Stimulated activated naive CD8-positive, alpha-beta T cell treated with anti-CD3 and anti-CD28 coated beads, Interleukin-15, Interleukin-2, amounts not matched to agents 100 ng/mL and 50 ng/mL, for 24 hours (primary cell): Measurements from ENCODE around the gene ZNF609.

Experiments
- H3K27ac Mint-ChIP-seq: one replicate; pipeline ENCODE4 v1.8.0; 2021; ENCODE audit warnings: mild to moderate bottlenecking, mixed read lengths
- H3K27me3 Mint-ChIP-seq: one replicate; pipeline ENCODE4 v1.8.0; 2021; ENCODE audit warnings: mixed read lengths
- H3K36me3 Mint-ChIP-seq: one replicate; pipeline ENCODE4 v1.8.0; 2021; ENCODE audit warnings: low read depth, mixed read lengths
- H3K4me1 Mint-ChIP-seq: one replicate; pipeline ENCODE4 v1.8.0; 2021; ENCODE audit warnings: low read depth, mixed read lengths
- H3K4me3 Mint-ChIP-seq: one replicate; pipeline ENCODE4 v1.8.0; 2021; ENCODE audit warnings: mild to moderate bottlenecking, mixed read lengths
- H3K9me3 Mint-ChIP-seq: one replicate; pipeline ENCODE4 v1.8.0; 2021; ENCODE audit warnings: mixed read lengths

The ZNF609 gene

GRCh38 chr15:64678126-64678819 is 217.9 kb downstream of the ZNF609 start:
- H3K27me3 Mint-ChIP-seq: no peaks in the 10 kb centered on the region
- peaks cover 3% of the 10 kb centered on the region for H3K4me1 Mint-ChIP-seq
- peak overlapping the region; percentile 27 for H3K27ac Mint-ChIP-seq
- H3K9me3 Mint-ChIP-seq: no peaks in the 10 kb centered on the region
- H3K36me3 Mint-ChIP-seq: peaks cover 54% of the 10 kb centered on the region
- no peak overlapping the region for H3K4me3 Mint-ChIP-seq

GRCh38 chr15:64680097-64680496 is 219.7 kb downstream of the ZNF609 start:
- H3K4me3 Mint-ChIP-seq: no peak overlapping the region
- H3K36me3 Mint-ChIP-seq: peaks cover 43% of the 10 kb centered on the region
- peak overlapping the region; percentile 36 for H3K27ac Mint-ChIP-seq
- no peaks in the 10 kb centered on the region for H3K27me3 Mint-ChIP-seq
- H3K9me3 Mint-ChIP-seq: no peaks in the 10 kb centered on the region
- no peaks in the 10 kb centered on the region for H3K4me1 Mint-ChIP-seq

- no peaks in the 10 kb centered on the region for H3K4me1 Mint-ChIP-seq
- peak overlapping the region; percentile 20 for H3K27ac Mint-ChIP-seq
- H3K4me3 Mint-ChIP-seq: no peak overlapping the region
- H3K36me3 Mint-ChIP-seq: peaks cover 37% of the 10 kb centered on the region
- H3K9me3 Mint-ChIP-seq: no peaks in the 10 kb centered on the region
- H3K27me3 Mint-ChIP-seq: no peaks in the 10 kb centered on the region
Observed at GRCh38 chr15:64681424-64682024, 221.1 kb downstream of the ZNF609 start.

DNA sequence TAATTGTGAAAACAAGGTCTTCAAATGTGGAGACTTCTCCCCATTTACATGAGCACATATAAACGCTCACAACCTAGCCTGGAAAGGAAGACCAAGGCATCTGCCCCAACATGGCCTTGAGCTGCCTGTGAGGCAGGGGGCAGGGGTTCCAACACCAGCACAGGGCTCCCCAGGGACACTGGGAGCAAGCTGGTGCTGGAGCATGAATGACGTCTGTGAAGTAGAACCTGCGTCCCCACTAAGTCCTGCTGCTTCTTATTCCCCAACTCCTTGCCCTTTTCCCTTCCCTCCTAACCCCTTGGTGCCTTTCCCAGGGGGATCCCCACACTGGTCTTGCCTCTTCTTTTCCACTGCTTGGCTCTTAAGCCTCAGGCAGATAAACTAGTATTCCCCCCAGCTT is 221.9 kb downstream of the ZNF609 start:
- Mint-ChIP-seq H3K9me3 (no peaks in the 10 kb centered on the region), H3K4me1 (no peaks in the 10 kb centered on the region), H3K27me3 (no peaks in the 10 kb centered on the region), H3K4me3 (no peak overlapping the region), H3K36me3 (peaks cover 43% of the 10 kb centered on the region), H3K27ac (no peak overlapping the region)

- no peak overlapping the region for H3K4me3 Mint-ChIP-seq
- no peaks in the 10 kb centered on the region for H3K27me3 Mint-ChIP-seq
- H3K4me1 Mint-ChIP-seq: no peaks in the 10 kb centered on the region
- H3K9me3 Mint-ChIP-seq: no peaks in the 10 kb centered on the region
- peak overlapping the region; percentile 33 for H3K27ac Mint-ChIP-seq
- peaks cover 55% of the 10 kb centered on the region for H3K36me3 Mint-ChIP-seq
Observed at GRCh38 chr15:64683378-64683777, 223.0 kb downstream of the ZNF609 start.

- Mint-ChIP-seq H3K4me3 (no peak overlapping the region), H3K4me1 (no peaks in the 10 kb centered on the region), H3K27me3 (no peaks in the 10 kb centered on the region), H3K36me3 (peaks cover 49% of the 10 kb centered on the region), H3K9me3 (no peaks in the 10 kb centered on the region), H3K27ac (peak overlapping the region; percentile 9)
Observed at GRCh38 chr15:64685230-64685888, 225.0 kb downstream of the ZNF609 start.

DNA sequence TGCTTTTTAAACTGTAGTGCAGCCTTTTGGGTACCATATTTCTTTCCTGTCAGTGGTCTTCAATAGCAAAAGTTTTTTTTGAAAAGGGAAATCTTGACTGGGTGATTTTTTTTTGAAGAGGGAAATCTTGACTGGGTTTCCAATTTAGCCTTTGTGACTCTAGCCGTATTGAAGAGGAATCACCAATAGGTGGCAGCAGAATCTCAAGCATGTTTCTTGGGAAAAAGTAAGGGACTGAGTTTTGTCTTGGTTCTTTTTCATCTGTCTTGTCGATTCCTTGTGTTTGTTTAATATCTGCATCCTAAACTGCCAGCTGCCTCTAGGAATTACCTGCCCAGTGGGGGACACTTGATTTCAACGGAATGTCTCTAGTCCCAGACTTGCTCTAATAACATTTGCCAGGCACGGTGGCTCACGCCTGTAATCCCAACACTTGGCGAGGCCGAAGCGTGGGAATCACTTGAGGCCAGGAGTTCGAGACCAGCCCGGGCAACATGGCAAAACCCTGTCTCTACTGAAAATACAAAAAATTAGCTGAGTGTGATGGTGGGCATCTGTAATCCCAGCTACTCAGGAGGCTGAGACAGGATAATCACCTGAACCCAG is 225.9 kb downstream of the ZNF609 start:
- no peak overlapping the region for H3K27ac Mint-ChIP-seq
- H3K9me3 Mint-ChIP-seq: no peaks in the 10 kb centered on the region
- no peak overlapping the region for H3K4me3 Mint-ChIP-seq
- peaks cover 48% of the 10 kb centered on the region for H3K36me3 Mint-ChIP-seq
- peaks cover 4% of the 10 kb centered on the region for H3K4me1 Mint-ChIP-seq
- H3K27me3 Mint-ChIP-seq: no peaks in the 10 kb centered on the region

GRCh38 chr15:64687172-64687571 is 226.8 kb downstream of the ZNF609 start:
- Mint-ChIP-seq H3K36me3 (peaks cover 48% of the 10 kb centered on the region), H3K9me3 (no peaks in the 10 kb centered on the region), H3K4me1 (peaks cover 6% of the 10 kb centered on the region), H3K27me3 (no peaks in the 10 kb centered on the region), H3K4me3 (no peak overlapping the region), H3K27ac (no peak overlapping the region)

- Mint-ChIP-seq H3K27me3 (no peaks in the 10 kb centered on the region), H3K9me3 (no peaks in the 10 kb centered on the region), H3K27ac (peak overlapping the region; percentile 22), H3K4me1 (peaks cover 8% of the 10 kb centered on the region), H3K36me3 (peaks cover 46% of the 10 kb centered on the region), H3K4me3 (no peak overlapping the region)
Observed at GRCh38 chr15:64687688-64688087, 227.3 kb downstream of the ZNF609 start.

DNA sequence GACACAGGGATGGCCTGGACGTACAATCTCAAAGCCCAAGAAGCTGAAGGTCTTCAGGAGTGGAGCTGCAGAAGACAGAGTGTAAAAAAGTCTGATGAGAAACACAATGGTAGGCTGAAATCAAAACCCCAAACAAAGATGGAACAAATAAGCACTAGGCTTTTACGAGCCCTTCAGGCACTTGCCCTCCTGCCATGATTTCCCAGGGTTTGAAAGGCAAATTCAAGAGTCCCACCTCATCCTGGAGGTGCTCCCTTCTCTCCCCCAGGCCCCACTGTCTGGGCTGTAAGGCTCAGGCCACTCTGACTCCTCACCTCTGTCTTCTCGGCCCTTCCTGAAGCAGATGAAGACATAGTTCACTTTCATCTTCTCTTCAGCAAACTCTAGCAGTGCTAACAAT is 228.4 kb downstream of the ZNF609 start:
- Mint-ChIP-seq H3K4me1 (peaks cover 19% of the 10 kb centered on the region), H3K27me3 (no peaks in the 10 kb centered on the region), H3K9me3 (no peaks in the 10 kb centered on the region), H3K27ac (peak overlapping the region; percentile 71), H3K36me3 (peaks cover 47% of the 10 kb centered on the region), H3K4me3 (no peak overlapping the region)

GRCh38 chr15:64690008-64690407 is 229.6 kb downstream of the ZNF609 start:
- Mint-ChIP-seq H3K9me3 (no peaks in the 10 kb centered on the region), H3K4me3 (no peak overlapping the region), H3K27me3 (no peaks in the 10 kb centered on the region), H3K36me3 (peaks cover 48% of the 10 kb centered on the region), H3K27ac (no peak overlapping the region), H3K4me1 (peaks cover 24% of the 10 kb centered on the region)

- Mint-ChIP-seq H3K4me1 (peaks cover 30% of the 10 kb centered on the region), H3K27me3 (no peaks in the 10 kb centered on the region), H3K9me3 (no peaks in the 10 kb centered on the region), H3K27ac (peak overlapping the region; percentile 65), H3K36me3 (peaks cover 53% of the 10 kb centered on the region), H3K4me3 (no peak overlapping the region)
Observed at GRCh38 chr15:64690578-64691296, 230.4 kb downstream of the ZNF609 start.

GRCh38 chr15:64691896-64692565 is 231.7 kb downstream of the ZNF609 start:
- H3K36me3 Mint-ChIP-seq: peaks cover 50% of the 10 kb centered on the region
- no peak overlapping the region for H3K27ac Mint-ChIP-seq
- H3K4me1 Mint-ChIP-seq: peaks cover 38% of the 10 kb centered on the region
- H3K4me3 Mint-ChIP-seq: no peak overlapping the region
- no peaks in the 10 kb centered on the region for H3K27me3 Mint-ChIP-seq
- H3K9me3 Mint-ChIP-seq: no peaks in the 10 kb centered on the region

DNA sequence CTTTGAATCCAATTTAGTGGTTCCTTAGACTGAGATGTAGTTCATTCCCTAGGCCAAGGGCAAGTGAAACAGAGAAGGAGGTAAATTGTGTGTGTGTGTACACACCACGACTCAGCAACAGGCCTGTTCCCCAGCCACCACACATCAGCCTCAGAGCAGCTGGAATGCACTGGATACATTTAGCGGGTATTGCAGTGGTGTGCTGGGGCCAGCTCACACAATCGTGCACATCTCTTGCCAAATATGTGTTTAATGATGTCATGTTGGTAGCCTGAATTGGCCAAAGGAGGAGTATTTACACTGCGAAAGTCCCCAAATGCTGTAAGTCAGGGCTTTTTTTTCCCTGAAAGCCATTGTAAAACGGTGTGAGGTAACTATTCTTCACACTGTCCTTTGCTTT is 232.8 kb downstream of the ZNF609 start:
- H3K9me3 Mint-ChIP-seq: no peaks in the 10 kb centered on the region
- peak overlapping the region; percentile 38 for H3K27ac Mint-ChIP-seq
- H3K4me3 Mint-ChIP-seq: no peak overlapping the region
- peaks cover 48% of the 10 kb centered on the region for H3K4me1 Mint-ChIP-seq
- peaks cover 41% of the 10 kb centered on the region for H3K36me3 Mint-ChIP-seq
- H3K27me3 Mint-ChIP-seq: no peaks in the 10 kb centered on the region
